CD4-positive, alpha-beta T cell (primary cell): ENCODE data around the gene UGT1A6. TPM values are rescaled to one million over a fixed set of nuclear protein-coding genes. Genes with fewer than 3 reads are reported as not detected.

ENCODE experiments used
- ATAC-seq: fragments of 200-7000 bp; cut with Tn5 transposase; one replicate; pipeline ENCODE4 v1.10.0; 2022; ENCODE audit warnings: mild to moderate bottlenecking; ENCODE audit not compliant: poor library complexity
- CTCF ChIA-PET: fragments of 350-600 bp; sonication (Branson Sonifier 250); formaldehyde crosslinking; loops from one replicate; lab custom pipeline; 2021; ENCODE audit warnings: antibody characterized with exemption, inconsistent platforms; lab: Charles Lee
- POLR2A ChIA-PET: fragments of 350-600 bp; sonication (Branson Sonifier 250); formaldehyde crosslinking; loops from one replicate; lab custom pipeline; 2021; ENCODE audit warnings: antibody characterized with exemption, inconsistent platforms; lab: Charles Lee
- DNase-seq, 14 experiments: peaks; one replicate each; pipeline ENCODE4 v3.0.0-alpha.2; 2013 to 2020; ENCODE audit warnings: mixed read lengths in 2 of 14
- H3K27ac ChIP-seq, 2 donors: one replicate each; pipeline versions ENCODE4 v1.5.1 to v1.7.0; 2013; ENCODE audit warnings: low read length in 2 of 2, low read depth in 1 of 2, mild to moderate bottlenecking in 1 of 2
- H3K27me3 ChIP-seq, 2 experiments: 1 replicate in 1 of 2; 2 replicates in 1 of 2; pipeline versions ENCODE4 v1.6.1 to v1.7.0; 2013; ENCODE audit warnings: low read length in 2 of 2, control low read depth in 1 of 2, mild to moderate bottlenecking in 1 of 2, moderate library complexity in 1 of 2; ENCODE audit not compliant: insufficient read depth in 2 of 2, control insufficient read depth in 1 of 2
- H3K36me3 ChIP-seq: one replicate; pipeline ENCODE4 v1.6.1; 2013; ENCODE audit warnings: low read length, control low read depth; ENCODE audit not compliant: insufficient read depth
- H3K4me1 ChIP-seq: one replicate; pipeline ENCODE4 v1.6.1; 2013; ENCODE audit warnings: low read length, control low read depth; ENCODE audit not compliant: insufficient read depth
- H3K4me3 ChIP-seq: one replicate; pipeline ENCODE4 v1.5.1; 2013; ENCODE audit warnings: mild to moderate bottlenecking, low read length, moderate library complexity
- H3K9me3 ChIP-seq, 2 experiments: 1 replicate in 1 of 2; 2 replicates in 1 of 2; pipeline versions ENCODE4 v1.6.1 to v1.7.0; 2013; ENCODE audit warnings: low read length in 2 of 2, mild to moderate bottlenecking in 2 of 2, control low read depth in 1 of 2, moderate library complexity in 1 of 2; ENCODE audit not compliant: control insufficient read depth in 1 of 2, insufficient read depth in 1 of 2
- H3K27ac Mint-ChIP-seq: one replicate; pipeline ENCODE4 v1.8.0; 2020; ENCODE audit warnings: mixed read lengths
- H3K27me3 Mint-ChIP-seq: one replicate; pipeline ENCODE4 v1.8.0; 2021; ENCODE audit warnings: mixed read lengths
- H3K36me3 Mint-ChIP-seq: one replicate; pipeline ENCODE4 v1.8.0; 2021; ENCODE audit warnings: low read depth, mixed read lengths
- H3K4me1 Mint-ChIP-seq: one replicate; pipeline ENCODE4 v1.8.0; 2021; ENCODE audit warnings: low read depth, mixed read lengths
- H3K4me3 Mint-ChIP-seq: one replicate; pipeline ENCODE4 v1.8.0; 2020; ENCODE audit warnings: mild to moderate bottlenecking, mixed read lengths
- H3K9me3 Mint-ChIP-seq: one replicate; pipeline ENCODE4 v1.8.0; 2020; ENCODE audit warnings: mixed read lengths
- CTCF ChIP-seq: fragments of 200-600 bp; IDR thresholded peaks from one replicate; pipeline ENCODE4 v1.8.0; 2022; ENCODE audit warnings: antibody characterized with exemption, mild to moderate bottlenecking
- intact Hi-C, 2 experiments: fragments of 100-400 bp; cut with DNase I in 1 of 2; cut with micrococcal nuclease in 1 of 2; formaldehyde crosslinking; loops; one replicate each; pipeline versions ENCODE4 v1.15.1 to v1.9.0; 2023 to 2025; cut with DNase I, micrococcal nuclease
- total RNA-seq, 174 experiments: library from RNA in 2 of 174; stranded (reverse) in 2 of 174; gene quantifications; one replicate each; pipeline ENCODE4 v1.2.3 and lab custom pipeline; 2021 to 2026

Gene UGT1A6
- total RNA-seq, 2 experiments from 2014 or later: not detected

- no peak overlapping the region for H3K27ac ChIP-seq
- no peaks in the 10 kb centered on the region for H3K36me3 Mint-ChIP-seq
- no peak for TF ChIP-seq CTCF
- H3K9me3 Mint-ChIP-seq: no peaks in the 10 kb centered on the region
- H3K27me3 ChIP-seq: peaks cover 3 to 6% of the 10 kb centered on the region in 2 experiments
- H3K36me3 ChIP-seq: no peaks in the 10 kb centered on the region
- CTCF ChIA-PET: no interaction called here
- H3K4me3 ChIP-seq: no peak overlapping the region
- H3K27ac Mint-ChIP-seq: no peak overlapping the region
- no peaks in the 10 kb centered on the region for H3K4me1 ChIP-seq
- no peaks in the 10 kb centered on the region for H3K4me1 Mint-ChIP-seq
- no peak overlapping the region for H3K4me3 Mint-ChIP-seq
- intact Hi-C loops: no loop called here
- DNase-seq (no peak), ATAC-seq (no peak)
- POLR2A ChIA-PET: no interaction called here
- H3K27me3 Mint-ChIP-seq: peaks cover 43% of the 10 kb centered on the region
- peaks cover 0 to 5% of the 10 kb centered on the region in 2 experiments for H3K9me3 ChIP-seq
These were observed 71.6 kb downstream of the UGT1A6 start for GRCh38 chr2:233764264-233764663.

GRCh38 chr2:233764761-233765160 lies 72.1 kb downstream of the UGT1A6 start:
- no peak for DNase-seq
- intact Hi-C loops: no loop called here
- peaks cover 45% of the 10 kb centered on the region for H3K27me3 Mint-ChIP-seq
- CTCF ChIA-PET: no interaction called here
- H3K4me1 Mint-ChIP-seq: no peaks in the 10 kb centered on the region
- no peaks in the 10 kb centered on the region for H3K36me3 ChIP-seq
- no peak for TF ChIP-seq CTCF
- no peaks in the 10 kb centered on the region for H3K4me1 ChIP-seq
- no peak overlapping the region for H3K4me3 ChIP-seq
- H3K27me3 ChIP-seq: peaks cover 3 to 6% of the 10 kb centered on the region in 2 experiments
- no peak for ATAC-seq
- H3K9me3 Mint-ChIP-seq: no peaks in the 10 kb centered on the region
- no peak overlapping the region for H3K27ac ChIP-seq
- peaks cover 0 to 5% of the 10 kb centered on the region in 2 experiments for H3K9me3 ChIP-seq
- H3K36me3 Mint-ChIP-seq: no peaks in the 10 kb centered on the region
- H3K27ac Mint-ChIP-seq: no peak overlapping the region
- POLR2A ChIA-PET: no interaction called here
- no peak overlapping the region for H3K4me3 Mint-ChIP-seq

- no peaks in the 10 kb centered on the region for H3K36me3 Mint-ChIP-seq
- ChIA-PET POLR2A (no interaction called here), CTCF (no interaction called here)
- DNase-seq (no peak), ATAC-seq (no peak)
- H3K9me3 Mint-ChIP-seq: no peaks in the 10 kb centered on the region
- Histone ChIP-seq H3K4me3 (no peak overlapping the region), H3K27ac (no peak overlapping the region), H3K27me3 (peaks cover 3 to 6% of the 10 kb centered on the region in 2 experiments), H3K9me3 (peaks cover 0 to 5% of the 10 kb centered on the region in 2 experiments), H3K4me1 (no peaks in the 10 kb centered on the region), H3K36me3 (no peaks in the 10 kb centered on the region)
- TF ChIP-seq CTCF: no peak
- no peak overlapping the region for H3K27ac Mint-ChIP-seq
- H3K27me3 Mint-ChIP-seq: peaks cover 53% of the 10 kb centered on the region
- no peak overlapping the region for H3K4me3 Mint-ChIP-seq
- intact Hi-C loops: no loop called here
- no peaks in the 10 kb centered on the region for H3K4me1 Mint-ChIP-seq
These were observed 73.7 kb downstream of the UGT1A6 start for GRCh38 chr2:233766416-233766815.
